NOMO-1 treated with DMSO at 0.1 percent for 48 hours (cell line): ENCODE results near the gene NFKB1.
A peak's percentile ranks its signal among the peaks of the same experiment; 100 is the strongest.
"Not testable (repeated sequence)": the region's sequence is repeated elsewhere in the genome, so short reads cannot be mapped to it uniquely, and the experiment has no call there.

Experiments
- DNase-seq: peaks from one replicate; lab custom pipeline; 2025; ENCODE audit not compliant: unreplicated experiment; lab: John Stamatoyannopoulos, UW

NFKB1 gene

DNA sequence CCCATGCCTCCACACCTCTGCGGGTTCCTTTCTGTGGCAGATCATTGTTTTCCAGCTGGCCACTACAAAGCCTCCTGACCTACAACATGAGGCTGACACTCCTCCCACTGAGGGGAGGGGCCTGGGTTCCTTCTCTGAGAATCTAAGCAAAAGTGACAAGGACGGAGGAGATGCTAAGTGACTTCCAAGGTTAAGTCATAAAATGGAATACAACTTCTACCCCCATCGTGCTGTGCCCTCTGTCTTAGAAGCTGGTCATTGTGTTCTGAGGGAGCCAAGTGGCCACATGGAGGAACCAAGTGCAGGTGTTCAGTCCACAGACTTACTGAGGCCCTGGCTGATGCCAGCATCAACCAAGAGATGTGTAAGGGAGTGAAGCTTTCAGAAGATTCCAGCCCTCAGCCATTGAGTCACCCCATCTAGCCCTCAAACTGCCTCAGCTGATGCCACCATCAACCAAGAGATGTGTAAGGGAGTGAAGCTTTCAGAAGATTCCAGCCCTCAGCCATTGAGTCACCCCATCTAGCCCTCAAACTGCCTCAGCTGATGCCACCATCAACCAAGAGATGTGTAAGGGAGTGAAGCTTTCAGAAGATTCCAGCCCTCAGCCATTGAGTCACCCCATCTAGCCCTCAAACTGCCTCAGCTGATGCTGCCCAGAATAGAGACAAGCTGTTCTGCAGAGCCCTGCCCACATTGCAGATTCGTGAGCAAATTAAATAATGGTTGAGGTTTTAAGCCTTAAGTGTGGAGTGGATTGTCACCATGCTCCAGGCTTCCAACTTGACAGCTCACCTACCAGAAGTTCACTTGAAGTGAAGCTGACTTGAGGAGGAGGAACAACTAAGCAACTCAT, 118.8 kb downstream of the NFKB1 start:
- not testable (repeated sequence) for DNase-seq

DNA sequence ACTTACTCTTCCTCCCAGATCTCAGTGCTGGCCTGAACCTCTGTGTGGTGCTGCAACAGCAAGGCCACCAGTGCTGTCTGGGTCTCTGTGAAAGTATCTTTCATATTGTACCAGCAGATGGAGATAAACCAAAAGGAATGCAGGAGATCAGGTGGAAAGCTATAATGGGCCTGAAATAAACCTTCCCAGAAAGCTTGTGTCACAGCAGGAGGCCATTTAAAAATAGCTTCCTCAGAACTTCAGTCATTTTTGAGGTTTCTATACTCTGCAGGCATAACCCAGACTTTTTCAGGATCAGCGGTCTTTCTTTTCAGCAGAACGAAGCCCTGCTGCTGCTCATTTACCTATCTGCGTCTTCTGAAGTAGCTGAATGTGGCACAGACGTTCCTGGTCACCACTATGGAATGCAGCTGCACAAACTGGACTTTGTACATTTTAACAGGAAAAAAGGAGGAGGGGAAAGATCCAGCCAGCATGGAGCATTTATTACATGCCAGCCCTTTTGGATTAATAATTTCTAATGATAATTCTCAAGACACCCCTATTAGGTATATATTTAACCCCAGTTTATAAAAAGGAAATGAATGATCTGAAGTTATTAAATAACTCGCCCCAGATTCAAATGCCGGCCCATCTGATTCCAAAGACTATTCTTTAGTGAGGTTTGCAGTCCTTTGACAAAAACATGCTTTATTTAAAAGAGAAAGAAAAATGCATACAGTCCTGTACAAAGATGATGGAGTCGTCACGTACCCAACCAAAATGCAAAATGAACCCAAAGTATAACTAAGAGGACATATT, 119.7 kb downstream of the NFKB1 start:
- DNase-seq, result peak; percentile 52

DNA sequence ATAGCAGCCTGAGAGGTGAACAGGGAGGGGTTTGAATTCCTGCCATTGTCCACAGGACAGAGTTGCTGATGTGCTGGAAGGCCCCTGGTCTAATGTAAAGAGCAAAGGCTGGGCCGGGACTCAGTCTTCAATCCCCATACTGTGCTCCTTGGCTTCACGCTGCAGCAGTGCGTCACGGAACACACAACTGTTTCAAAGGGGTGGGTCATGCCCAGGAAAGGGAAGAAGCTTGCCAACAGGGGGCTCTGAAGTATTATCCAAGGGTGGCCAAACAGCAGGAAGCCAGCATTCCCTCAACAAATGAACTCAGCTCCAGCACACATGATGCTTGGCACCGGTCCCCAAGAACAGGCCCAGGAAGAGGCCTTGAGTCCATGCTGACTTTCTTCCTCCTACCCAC, 122.5 kb downstream of the NFKB1 start:
- DNase-seq, result no peak

DNA sequence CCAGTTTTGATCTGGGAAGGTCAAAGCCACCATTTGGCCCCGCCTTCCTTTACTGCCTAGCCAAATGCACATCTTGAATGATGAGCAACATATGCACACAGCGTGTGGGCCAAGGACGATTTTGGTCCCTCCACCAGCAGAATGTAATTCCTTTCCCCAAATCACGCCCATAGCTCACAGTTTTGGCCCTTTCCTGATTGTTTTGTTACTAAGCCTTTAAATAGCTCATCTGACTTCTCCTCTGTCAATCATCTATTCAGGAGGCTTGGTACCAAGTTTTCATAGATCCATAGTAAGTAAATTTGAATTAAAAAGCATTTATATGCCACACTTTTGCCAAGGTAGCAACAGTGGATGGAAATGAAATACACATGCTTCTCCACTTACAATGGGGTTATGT, 123.3 kb downstream of the NFKB1 start:
- no peak for DNase-seq

DNA sequence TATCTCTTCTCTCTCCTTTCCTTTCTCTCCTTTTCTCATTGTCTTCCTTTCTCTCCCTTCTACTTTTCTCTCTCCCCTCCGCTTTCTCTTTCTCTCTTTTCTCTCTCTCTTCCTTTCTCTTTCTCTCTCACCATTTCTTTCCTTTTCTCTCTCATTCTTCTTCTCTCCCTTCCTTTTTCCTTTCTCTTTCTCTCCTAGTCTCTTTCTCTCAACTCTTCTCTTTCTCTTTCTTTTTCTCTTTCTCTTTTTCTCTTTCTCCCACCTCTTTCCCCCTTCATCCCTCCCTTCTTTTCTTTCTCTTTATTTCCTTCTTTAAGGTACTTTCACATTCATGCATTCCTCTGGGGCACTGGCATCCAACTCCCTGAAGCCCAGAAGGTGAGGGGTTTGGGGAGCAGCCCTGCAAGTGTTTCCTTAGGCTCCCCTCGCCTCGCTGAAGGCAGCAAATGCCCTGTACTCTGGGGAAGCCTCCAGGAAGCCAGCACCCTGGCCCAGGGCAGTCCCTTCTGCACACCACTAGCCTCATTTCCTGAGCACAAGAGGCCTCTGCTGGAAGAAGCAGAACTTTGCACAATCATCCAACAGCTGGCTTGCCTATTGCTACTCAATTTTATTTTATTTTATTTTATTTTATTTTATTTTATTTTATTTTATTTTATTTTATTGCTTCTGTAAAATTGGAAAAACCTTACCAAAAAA, 124.2 kb downstream of the NFKB1 start:
- DNase-seq, result peak; percentile 70

DNA sequence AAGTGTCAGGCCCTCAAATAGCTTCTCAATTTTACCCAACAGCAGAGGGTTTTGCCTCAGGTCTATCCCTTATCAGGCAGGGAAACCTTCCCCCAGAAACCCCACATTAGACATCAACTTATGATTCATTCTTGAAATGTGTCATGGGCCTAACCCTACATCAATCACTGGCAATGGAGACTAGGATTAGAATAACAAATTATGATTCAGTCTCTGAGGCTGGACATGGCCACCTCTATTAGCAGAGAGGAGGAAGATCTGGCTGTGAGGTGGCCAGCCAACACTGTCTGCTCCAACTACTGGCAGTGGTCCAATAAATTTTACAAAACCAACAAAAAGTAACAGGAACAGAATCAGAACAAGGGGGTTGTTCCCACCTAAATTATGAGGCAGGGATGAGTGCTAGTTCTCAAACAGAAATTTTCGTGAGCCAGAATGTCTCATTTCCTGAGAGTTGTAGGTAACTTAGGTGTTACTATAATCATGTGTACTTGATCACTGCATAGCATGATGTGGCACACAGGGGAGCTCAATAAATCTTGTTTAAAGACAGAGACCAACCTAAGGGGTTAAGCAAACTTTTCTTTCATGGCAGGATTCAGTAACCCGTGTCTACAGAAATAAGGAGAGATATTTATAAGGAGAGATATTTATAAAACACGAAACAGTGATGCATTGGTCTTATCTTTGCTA, 126.8 kb downstream of the NFKB1 start:
- DNase-seq, result no peak

DNA sequence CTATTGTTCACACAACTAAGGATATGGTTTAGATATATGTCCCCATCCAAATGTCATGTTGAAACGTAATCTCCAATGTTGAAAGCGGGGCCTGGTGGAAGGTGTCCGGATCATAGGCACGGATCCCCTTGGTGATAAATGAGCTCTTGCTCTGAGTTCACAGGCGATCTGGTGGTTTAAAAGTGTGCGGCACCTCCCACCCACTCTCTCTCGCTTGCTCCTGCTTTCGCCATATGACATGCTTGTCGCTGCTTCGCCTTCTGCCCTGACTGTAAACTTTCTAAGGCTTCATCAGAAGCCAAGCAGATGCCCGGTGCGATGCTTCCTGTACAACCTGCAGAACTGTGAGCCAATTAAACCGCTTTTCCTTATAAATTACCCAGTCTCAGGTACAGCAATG, 128.5 kb downstream of the NFKB1 start:
- DNase-seq, result no peak

DNA sequence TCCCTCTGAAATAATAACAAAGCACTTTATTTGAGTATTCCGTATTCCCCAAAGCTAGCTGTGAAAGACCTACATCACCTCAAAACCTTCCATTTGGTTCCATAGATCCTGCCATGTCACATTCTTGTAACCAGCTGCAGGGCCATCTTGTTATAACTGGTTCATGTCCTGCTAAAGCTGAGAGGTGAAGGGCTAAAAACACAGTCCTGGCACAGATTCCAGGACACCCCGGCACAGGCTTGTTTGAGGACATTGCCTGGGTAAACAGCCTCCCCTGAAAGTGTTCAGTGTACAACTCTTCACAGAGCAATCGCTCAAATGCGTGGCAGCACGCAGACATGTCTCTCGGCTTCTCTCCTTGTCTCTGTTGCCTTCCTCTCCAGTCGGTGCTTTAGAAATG, 130.5 kb downstream of the NFKB1 start:
- no peak for DNase-seq

DNA sequence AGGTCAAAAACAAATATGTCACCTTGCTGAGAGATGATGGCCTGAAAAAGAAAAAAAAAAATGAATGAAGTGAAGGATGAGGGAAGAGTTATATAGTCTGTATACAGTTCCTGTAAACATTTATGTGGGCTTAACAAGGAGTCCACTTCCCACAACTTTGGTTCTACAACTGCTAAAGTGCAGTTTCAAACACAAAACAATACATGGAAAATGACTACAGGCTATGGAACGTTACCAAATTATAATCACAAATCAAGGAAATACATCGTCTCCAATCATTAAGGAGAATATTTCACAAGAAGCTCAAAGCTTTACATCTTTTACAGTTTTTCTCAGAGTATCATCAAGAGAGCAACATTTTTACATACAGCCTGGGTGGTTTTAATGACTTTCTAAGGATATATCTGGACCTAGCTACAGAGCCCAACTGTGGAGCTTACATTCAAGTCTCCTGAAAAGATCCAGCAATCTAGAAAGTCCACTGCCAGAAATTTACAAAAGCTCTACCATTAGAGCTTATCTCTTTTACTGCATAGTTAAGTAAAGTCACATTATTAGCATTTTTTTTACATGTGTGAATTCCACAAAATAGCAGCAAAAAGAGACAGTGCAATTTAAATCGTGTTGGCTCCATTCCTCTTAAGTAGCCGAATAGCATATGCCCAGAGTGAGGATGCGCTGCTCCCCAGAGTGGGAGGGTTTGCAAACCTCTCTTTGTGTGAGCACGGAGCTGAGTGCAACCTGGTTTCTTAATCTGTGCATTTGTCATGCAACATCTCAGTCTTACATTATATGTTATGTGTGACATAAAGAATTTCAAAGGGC, 131.3 kb downstream of the NFKB1 start:
- DNase-seq, result no peak

DNA sequence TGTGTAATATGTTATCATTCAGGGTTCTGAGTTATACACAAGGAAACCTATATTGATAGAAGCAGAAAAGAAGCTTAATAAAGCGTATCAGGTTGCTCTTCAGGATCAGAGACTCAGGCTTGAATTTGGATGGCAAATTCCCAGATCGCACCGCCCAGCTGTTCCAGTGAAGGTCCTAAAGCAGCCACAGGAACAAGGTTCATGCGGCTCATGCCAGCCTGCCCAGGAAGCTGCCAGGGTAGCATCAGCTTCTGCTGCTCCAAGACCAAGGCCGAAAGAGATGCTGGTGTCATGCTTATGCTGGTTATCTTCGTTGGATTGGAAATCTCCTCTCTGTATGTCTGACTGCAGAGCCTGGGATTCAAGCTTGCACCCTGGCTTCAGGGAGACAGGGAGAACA, 131.9 kb downstream of the NFKB1 start:
- DNase-seq, result no peak

DNA sequence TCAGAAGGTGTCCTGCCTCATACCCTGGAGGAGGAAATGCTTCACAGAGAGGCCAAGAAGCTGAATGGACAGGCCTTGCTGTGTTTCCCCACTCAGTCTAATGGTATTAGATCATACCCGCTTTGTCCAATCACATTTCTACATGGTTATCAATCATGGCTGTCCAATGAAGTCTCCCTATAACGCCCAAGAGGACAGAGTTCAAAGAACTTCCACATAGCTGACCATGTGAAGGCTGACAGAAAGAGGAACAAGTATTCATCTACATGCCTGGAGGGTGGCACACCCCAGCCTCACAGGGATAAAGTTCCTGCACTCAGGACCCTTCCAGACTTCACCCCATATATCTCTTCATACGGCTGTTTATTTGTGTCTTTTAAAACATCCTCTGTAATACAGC, 136.2 kb downstream of the NFKB1 start:
- DNase-seq, result no peak

DNA sequence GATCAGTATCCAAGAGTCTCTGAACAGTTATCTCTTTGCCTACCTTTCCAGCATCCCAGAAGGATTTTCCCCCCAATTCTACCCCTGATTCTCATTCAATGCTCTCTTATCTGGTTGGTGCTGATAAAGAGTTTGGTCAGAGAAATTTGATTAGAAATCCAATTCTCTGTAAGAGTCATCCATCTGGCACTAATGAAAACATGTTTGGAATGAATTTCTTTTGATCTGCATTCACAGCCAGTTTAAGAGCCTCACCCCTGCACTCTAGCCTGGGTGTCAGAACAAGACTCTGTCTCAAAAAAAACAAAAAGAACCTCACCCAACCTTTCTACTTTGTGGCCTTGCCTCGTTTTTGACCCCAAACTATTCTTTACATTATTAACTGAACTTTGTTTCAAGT, 137.5 kb downstream of the NFKB1 start:
- no peak for DNase-seq

DNA sequence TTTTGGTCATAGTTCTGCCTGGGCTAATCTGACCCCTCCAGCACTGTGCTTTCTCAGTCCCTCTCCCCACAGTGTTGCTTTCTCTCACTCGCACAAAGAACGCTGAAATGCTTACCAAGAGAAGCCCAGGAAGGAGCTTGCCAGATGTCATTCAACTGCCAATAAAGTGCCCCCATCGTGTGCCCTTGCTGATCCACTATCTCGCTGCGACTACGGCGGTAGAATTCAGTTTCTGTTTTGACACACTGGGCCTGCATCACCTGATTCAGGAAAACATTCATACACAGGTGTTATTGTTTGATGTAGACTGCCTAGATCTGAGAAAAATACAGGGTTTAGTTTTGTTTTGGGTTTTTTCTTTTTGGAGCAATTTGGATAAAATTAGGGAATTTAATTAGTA, 138.4 kb downstream of the NFKB1 start:
- no peak for DNase-seq

DNA sequence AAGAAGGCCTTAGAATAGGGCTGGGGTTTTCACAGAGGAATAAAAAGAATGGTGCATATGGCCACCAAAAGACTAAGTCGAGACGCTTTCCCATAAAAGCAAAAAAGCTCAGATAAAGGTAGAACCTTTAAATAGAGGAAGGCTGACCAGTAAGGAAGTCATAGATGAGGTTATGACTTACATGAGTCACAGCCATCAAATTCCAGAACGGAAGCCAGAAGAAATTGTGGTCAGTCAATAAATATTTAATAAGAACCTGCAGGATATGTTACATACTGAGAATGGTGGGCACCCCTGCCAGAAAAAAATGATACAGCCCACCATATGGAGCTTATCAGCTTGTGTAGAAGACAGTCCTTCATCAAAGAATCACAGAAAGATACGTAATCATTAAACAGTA, 139.5 kb downstream of the NFKB1 start:
- no peak for DNase-seq

DNA sequence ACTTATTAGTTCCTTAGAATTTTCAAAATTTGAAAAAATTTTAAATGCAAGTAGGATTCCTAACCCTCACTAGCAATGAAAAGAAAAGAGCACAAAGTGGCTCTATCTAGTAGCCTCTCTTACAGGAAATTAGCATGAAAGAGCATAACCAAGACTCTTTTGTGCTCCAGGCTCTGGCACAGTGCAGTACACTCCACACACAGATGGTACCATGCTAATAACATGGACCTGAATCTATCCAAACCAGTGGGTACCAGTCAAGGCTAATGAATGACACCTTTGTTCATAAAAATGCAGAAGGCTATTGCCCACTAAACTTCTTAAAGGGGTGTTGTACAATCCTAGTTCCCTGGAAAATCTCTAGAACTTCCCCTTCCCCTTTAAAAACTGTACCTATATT, 140.6 kb downstream of the NFKB1 start:
- no peak for DNase-seq

DNA sequence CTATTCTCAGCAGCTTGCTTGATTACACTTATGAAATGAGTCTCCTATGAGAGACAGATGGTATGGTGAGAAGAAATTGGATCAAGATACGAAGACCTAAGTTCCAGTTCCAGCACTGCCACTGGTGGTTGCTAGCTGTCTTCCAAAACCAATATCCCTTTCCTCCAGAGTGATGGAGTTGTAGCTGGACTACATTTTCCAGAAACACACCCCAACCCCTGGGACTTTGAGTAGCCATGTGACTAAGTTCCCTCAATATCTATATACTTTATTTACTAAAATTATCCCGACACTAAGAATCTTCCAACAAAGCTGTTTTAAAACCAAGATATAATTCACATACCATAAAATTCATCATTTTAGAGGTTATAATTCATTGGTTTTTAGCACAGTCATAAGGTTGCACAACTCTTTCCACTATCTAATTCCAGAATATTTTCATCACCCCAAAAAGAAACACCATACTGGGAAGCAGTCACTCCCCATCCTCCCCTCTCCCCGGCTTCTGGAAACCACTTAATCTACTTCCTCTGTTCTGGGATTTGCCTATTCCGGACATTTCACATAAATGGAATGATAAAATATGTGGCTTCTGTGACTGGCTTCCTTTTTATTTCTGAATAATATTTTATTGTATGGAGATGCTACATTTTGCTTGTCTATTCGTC, 141.6 kb downstream of the NFKB1 start:
- no peak for DNase-seq

DNA sequence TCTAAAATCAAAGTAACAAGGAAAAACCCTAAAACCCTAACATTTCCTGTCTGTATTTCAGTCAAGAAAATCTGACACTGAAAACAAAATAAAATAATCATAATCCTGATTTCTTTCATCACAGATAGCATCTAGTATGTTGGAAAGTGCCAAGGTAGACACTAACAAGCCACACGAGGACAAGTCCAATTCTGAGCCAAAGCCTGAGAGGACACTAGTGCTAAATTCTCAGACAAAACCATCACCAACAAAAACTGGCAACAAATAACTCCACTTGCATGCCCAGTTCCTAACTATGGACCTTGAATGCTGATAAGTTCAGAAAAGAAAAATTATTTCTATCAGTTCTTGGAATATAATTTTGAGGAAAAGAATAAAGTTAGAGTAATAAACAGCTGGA, 146.0 kb downstream of the NFKB1 start:
- no peak for DNase-seq

DNA sequence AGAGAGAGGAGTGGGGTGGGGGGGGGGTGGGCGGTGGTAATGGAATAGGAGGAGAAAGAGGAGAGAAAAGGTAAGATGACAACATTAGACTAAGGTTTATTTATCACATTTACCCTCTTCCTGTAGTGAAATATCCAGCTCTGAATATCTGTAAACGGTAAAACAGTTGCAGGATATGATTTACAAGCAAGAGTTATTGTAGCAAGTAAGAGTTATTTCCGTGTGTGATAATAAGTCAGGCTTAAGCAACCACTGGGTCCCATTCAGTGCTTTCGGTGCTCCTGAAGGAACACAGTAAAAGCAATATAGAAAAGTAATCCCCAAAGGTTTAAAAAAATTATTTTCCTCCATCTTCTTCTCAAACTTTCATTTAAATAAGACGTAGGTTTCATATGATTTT, 156.0 kb downstream of the NFKB1 start:
- DNase-seq, result peak; percentile 15

DNA sequence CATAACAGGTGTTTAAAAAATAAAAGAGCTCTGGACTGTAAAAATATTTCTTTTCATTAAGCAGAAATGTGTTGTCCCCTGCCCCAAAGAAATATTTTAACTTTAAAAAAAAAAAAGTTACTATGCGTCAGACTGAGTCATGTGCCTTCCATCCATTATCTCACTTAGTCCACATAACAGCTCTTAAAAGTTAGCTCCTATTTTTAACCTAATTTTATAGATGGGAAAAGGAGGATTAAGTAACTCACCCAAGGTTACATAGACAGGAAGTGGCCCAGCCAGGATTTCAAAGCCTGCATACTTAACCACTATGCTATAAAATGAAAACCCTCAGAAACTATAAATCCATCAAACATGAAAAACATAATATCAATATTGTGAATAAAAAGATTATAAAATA, 161.9 kb downstream of the NFKB1 start:
- DNase-seq, result peak; percentile 64

DNA sequence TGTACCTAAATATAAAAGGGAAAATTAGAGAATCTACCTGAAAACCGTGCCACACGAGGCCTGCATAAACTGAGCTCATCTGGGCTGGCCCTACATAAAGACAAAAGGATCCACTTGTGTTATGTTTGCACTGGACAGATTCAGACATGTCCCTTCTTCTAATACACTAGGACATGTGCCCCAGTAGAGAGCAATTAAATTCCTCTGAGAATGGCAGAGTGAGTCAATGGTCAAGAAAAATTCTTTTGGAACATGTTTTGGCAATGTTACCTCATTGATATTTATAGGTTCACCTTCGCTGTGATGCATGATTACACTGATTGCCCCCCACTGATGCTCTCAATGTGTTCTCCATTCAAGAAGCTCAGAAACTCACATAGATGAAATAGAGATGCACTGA, 164.4 kb downstream of the NFKB1 start:
- DNase-seq, result no peak
